ENCODE data around the gene FHOD3.
"Not testable (repeated sequence)": the region's sequence is repeated elsewhere in the genome, so short reads cannot be mapped to it uniquely, and the experiment has no call there.

The FHOD3 gene

GRCh38 chr18:36352384-36352783 lies 54.9 kb downstream of the FHOD3 start:
- no peak for DNase-seq

- no peak for DNase-seq
These were observed 57.5 kb downstream of the FHOD3 start for GRCh38 chr18:36354989-36355388.

- no peak for DNase-seq
These were observed 58.0 kb downstream of the FHOD3 start for GRCh38 chr18:36355511-36355910.

- not testable (repeated sequence) for DNase-seq
These were observed 59.2 kb downstream of the FHOD3 start for GRCh38 chr18:36356741-36357140.

GRCh38 chr18:36358141-36358540 lies 60.6 kb downstream of the FHOD3 start:
- no peak for DNase-seq

- no peak for DNase-seq
These were observed 62.9 kb downstream of the FHOD3 start for GRCh38 chr18:36360256-36360909.

- DNase-seq, result no peak
These were observed 67.6 kb downstream of the FHOD3 start for GRCh38 chr18:36364911-36365624.

- no peak for DNase-seq
These were observed 68.6 kb downstream of the FHOD3 start for GRCh38 chr18:36365836-36366775.

- no peak for DNase-seq
These were observed 69.7 kb downstream of the FHOD3 start for GRCh38 chr18:36366994-36367839.

GRCh38 chr18:36368889-36369288 lies 71.4 kb downstream of the FHOD3 start:
- DNase-seq, result no peak

GRCh38 chr18:36372903-36373311 lies 75.4 kb downstream of the FHOD3 start:
- DNase-seq, result no peak

GRCh38 chr18:36374262-36374661 lies 76.7 kb downstream of the FHOD3 start:
- DNase-seq, result no peak

- DNase-seq, result no peak
These were observed 77.6 kb downstream of the FHOD3 start for GRCh38 chr18:36375118-36375517.

GRCh38 chr18:36376361-36376760 lies 78.8 kb downstream of the FHOD3 start:
- no peak for DNase-seq

GRCh38 chr18:36377626-36378025 lies 80.1 kb downstream of the FHOD3 start:
- no peak for DNase-seq

- no peak for DNase-seq
These were observed 80.7 kb downstream of the FHOD3 start for GRCh38 chr18:36378205-36378604.

GRCh38 chr18:36379435-36379984 lies 82.0 kb downstream of the FHOD3 start:
- no peak for DNase-seq

- no peak for DNase-seq
These were observed 82.8 kb downstream of the FHOD3 start for GRCh38 chr18:36380173-36380827.

GRCh38 chr18:36381075-36381474 lies 83.6 kb downstream of the FHOD3 start:
- no peak for DNase-seq

GRCh38 chr18:36382854-36383253 lies 85.3 kb downstream of the FHOD3 start:
- no peak for DNase-seq

GRCh38 chr18:36386150-36386920 lies 88.8 kb downstream of the FHOD3 start:
- no peak for DNase-seq

Measured in NCI-H510A (cell line).